SH-SY5Y (cell line): ENCODE data around the gene MLXIPL.

ENCODE experiments used
- GATA2 ChIP-seq: IDR thresholded peaks from 2 replicates; pipeline ENCODE4 v1.6.1; 2011; ENCODE audit warnings: mild to moderate bottlenecking, low read depth, low read length
- GATA3 ChIP-seq: IDR thresholded peaks from 2 replicates; pipeline ENCODE4 v1.6.1; 2011; ENCODE audit warnings: low read depth, mild to moderate bottlenecking, low read length, moderate library complexity

DNA sequence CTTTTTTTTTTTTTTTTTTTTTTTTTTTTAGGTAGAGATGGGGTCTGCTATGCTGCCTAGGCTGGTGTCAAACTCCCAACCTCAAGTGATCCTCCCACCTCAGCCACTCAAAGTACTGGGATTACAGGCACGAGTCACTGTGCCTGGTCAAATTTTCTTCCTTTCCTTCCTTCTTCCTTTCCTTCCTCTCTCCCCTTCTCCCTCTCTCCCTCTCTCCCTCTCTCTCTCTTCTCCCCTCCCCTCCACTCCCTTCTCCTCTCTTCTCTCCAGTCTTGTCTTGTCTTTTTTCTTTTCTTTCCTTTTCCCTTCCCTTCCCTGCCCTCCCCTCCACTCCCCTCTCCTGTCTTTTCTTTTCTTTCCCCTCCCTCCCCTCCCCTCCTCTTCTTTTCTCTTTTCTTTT is 7.2 kb upstream of the MLXIPL start:
- TF ChIP-seq GATA2, result no peak
- TF ChIP-seq GATA3, result no peak
